ENCODE measurements around the gene PERCC1.

The PERCC1 gene

GRCh38 chr16:1413684-1414531, 17.0 kb upstream of the PERCC1 start:
- DNase-seq, result peak; percentile 51

- peak; percentile 81 for DNase-seq
Measured at GRCh38 chr16:1414532-1415260, 16.2 kb upstream of the PERCC1 start, which contains the start of gene UNKL. TSS of gene UNKL (minus strand) at chr16:1414704. CDS start at chr16:1414691, 13 bp downstream.

GRCh38 chr16:1416521-1416941, 14.3 kb upstream of the PERCC1 start:
- no peak for DNase-seq

GRCh38 chr16:1420111-1420539, 10.8 kb upstream of the PERCC1 start:
- DNase-seq, result no peak

- no peak for DNase-seq
Measured at GRCh38 chr16:1422076-1422475, 8.8 kb upstream of the PERCC1 start.

GRCh38 chr16:1424028-1424427, 6.8 kb upstream of the PERCC1 start:
- DNase-seq, result no peak

- DNase-seq, result no peak
Measured at GRCh38 chr16:1425616-1426370, 5.1 kb upstream of the PERCC1 start.

- DNase-seq, result no peak
Measured at GRCh38 chr16:1426734-1427471, 4.0 kb upstream of the PERCC1 start.

- DNase-seq, result no peak
Measured at GRCh38 chr16:1427473-1428461, 3.1 kb upstream of the PERCC1 start.

GRCh38 chr16:1428511-1428910, 2.4 kb upstream of the PERCC1 start:
- no peak for DNase-seq

- DNase-seq, result no peak
Measured at GRCh38 chr16:1429012-1429411, 1.9 kb upstream of the PERCC1 start.

- DNase-seq, result no peak
Measured at GRCh38 chr16:1429631-1430030, 1.2 kb upstream of the PERCC1 start.

GRCh38 chr16:1430214-1430758, 592 bp upstream of the PERCC1 start:
- no peak for DNase-seq

- DNase-seq, result no peak
Measured at GRCh38 chr16:1431497-1432270, 806 bp downstream of the PERCC1 start.

GRCh38 chr16:1432388-1433262, 1.7 kb downstream of the PERCC1 start:
- DNase-seq, result no peak

GRCh38 chr16:1433263-1433560, 2.3 kb downstream of the PERCC1 start:
- DNase-seq, result no peak

GRCh38 chr16:1433756-1434155, 2.9 kb downstream of the PERCC1 start:
- no peak for DNase-seq

- DNase-seq, result no peak
Measured at GRCh38 chr16:1434644-1435592, 4.0 kb downstream of the PERCC1 start.

Measured in T-helper 9 cell (primary cell).